Spinal cord (tissue), 10 donors: ENCODE data around the gene MKX. TPM values are rescaled to one million over a fixed set of nuclear protein-coding genes. Genes with fewer than 3 reads are reported as not detected.

Source experiments
- DNase-seq, 6 donors: peaks; one replicate each; pipeline versions ENCODE4 v3.0.0 to v3.0.0-alpha.2; 2013 to 2015; ENCODE audit warnings: low spot score in 6 of 6, low read depth in 4 of 6
- H3K27ac ChIP-seq: one replicate; pipeline ENCODE4 v1.5.1; 2013; ENCODE audit warnings: low read depth, low read length, control low read depth
- H3K27me3 ChIP-seq: one replicate; pipeline ENCODE4 v1.6.1; 2013; ENCODE audit warnings: low read length; ENCODE audit not compliant: control insufficient read depth, insufficient read depth
- H3K36me3 ChIP-seq: one replicate; pipeline ENCODE4 v1.6.1; 2013; ENCODE audit warnings: low read length; ENCODE audit not compliant: control insufficient read depth, insufficient read depth
- H3K4me1 ChIP-seq: one replicate; pipeline ENCODE4 v1.6.1; 2013; ENCODE audit warnings: low read length; ENCODE audit not compliant: control insufficient read depth, insufficient read depth
- H3K4me3 ChIP-seq: one replicate; pipeline ENCODE4 v1.5.1; 2013; ENCODE audit warnings: low read depth, low read length, control low read depth
- H3K9me3 ChIP-seq: one replicate; pipeline ENCODE4 v1.6.1; 2013; ENCODE audit warnings: low read length; ENCODE audit not compliant: control insufficient read depth, insufficient read depth
- WGBS: methylation state at CpG from one replicate; pipeline ENCODE4 v1.1.5; 2013; ENCODE audit warnings: missing lambda C conversion rate; ENCODE audit not compliant: insufficient coverage; 5-methylcytosine and 5-hydroxymethylcytosine counted together
- polyA plus RNA-seq, 2 donors: library from polyadenylated mRNA; unstranded; fragments of 120-200 nt; gene quantifications; one replicate each; pipeline ENCODE4 v1.2.1, GENCODE V29; 2013; ENCODE audit not compliant: insufficient read length in 2 of 2
- total RNA-seq, 2 donors: library from RNA; depleted of rRNA in 1 of 2; stranded (reverse); fragments of 120-200 nt in 1 of 2; fragments of >200 nt in 1 of 2; gene quantifications; one replicate each; pipeline versions ENCODE4 v1.2.3 to v1.2.4, GENCODE V29; 2013 to 2014
- donor health status: healthy.

The MKX gene
- total and polyA plus RNA-seq, 4 donors, result 2.3 to 6.6 (median 3.0) TPM

DNA sequence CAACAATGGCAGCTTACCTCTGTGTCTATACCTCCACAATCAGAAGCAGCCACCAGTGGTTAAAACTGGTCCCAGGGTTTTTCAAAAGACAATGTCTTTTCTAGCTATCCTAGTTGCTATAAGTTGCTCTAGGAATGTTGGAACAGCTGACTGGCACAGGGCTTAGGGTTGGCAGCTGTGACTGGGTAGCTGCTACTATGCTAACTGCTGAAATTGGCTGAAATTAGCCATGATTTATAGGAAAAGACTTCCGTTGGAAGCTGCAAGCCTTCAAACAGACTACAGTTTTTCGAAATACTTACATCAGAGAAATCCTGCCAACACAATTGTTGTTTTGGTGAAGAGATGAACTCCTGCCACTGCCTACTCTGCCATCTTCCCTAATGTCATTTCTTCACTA, 102.3 kb downstream of the MKX start:
- Histone ChIP-seq H3K27me3 (no peaks in the 10 kb centered on the region), H3K4me3 (no peak overlapping the region), H3K9me3 (no peaks in the 10 kb centered on the region), H3K36me3 (no peaks in the 10 kb centered on the region), H3K27ac (no peak overlapping the region), H3K4me1 (no peaks in the 10 kb centered on the region)
- DNase-seq, result peak in 2 of 6 donors; percentile 57 to 64
- no CpG with 5 or more reads among the region's 2 CpGs for WGBS

DNA sequence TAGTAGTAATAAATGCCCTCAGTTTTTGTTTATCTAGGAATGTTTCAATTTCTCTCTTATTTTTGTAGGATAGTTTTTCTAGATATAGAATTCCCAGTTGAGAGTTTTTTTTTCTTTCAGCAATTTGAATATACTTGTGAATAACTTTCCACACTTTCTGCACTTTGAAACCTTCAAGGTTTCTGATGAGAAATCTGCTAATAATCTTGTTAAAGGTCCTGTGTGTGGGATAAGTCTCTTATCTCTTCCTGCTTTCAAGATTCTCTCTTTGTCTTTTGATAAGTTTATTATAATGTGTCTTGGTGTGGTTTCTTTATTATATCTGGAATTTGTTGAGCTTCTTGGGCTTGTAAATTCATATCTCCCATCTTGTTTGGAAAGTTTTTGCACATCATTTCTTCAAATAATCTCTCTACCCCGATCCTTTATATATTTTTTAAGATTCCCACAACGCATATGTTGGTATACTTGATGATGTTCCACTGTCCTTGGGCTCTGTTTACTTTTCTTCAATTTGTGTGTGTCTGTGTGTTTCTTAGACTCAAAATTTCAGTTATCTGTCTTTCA, 103.5 kb downstream of the MKX start:
- Histone ChIP-seq H3K9me3 (no peaks in the 10 kb centered on the region), H3K27me3 (no peaks in the 10 kb centered on the region), H3K36me3 (no peaks in the 10 kb centered on the region), H3K4me3 (no peak overlapping the region), H3K4me1 (no peaks in the 10 kb centered on the region), H3K27ac (no peak overlapping the region)
- WGBS, result no CpG with 5 or more reads among the region's 2 CpGs
- no peak for DNase-seq

GRCh38 chr10:27638071-27638750, 107.4 kb downstream of the MKX start:
- H3K9me3 ChIP-seq, result no peaks in the 10 kb centered on the region
- no peak overlapping the region for H3K27ac ChIP-seq
- DNase-seq, result no peak
- WGBS, result 81% methylated on average over 3 of the region's 3 CpGs
- no peaks in the 10 kb centered on the region for H3K36me3 ChIP-seq
- no peaks in the 10 kb centered on the region for H3K27me3 ChIP-seq
- H3K4me3 ChIP-seq, result no peak overlapping the region
- no peaks in the 10 kb centered on the region for H3K4me1 ChIP-seq

DNA sequence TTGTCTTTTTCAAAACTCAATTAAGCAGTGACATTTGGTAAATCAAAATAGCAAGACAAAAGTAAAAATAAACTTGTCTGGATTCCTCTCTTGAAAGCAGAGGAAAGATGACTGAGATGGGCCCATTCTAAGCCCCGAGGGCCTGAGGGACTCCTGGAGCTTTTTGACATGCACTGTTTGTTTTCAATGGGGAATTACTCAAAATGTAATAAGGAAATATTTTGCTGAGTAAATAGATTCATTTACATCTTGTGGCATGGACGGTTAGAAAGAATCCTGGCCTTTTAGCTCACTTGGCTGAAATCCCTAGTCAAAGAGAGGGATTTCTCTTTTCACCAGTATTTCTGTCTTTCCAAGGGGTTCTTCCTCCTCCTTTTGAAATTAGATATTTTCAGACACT, 108.0 kb downstream of the MKX start:
- 44% methylated on average over 1 of the region's 2 CpGs for WGBS

GRCh38 chr10:27636816-27637215, 108.8 kb downstream of the MKX start:
- Histone ChIP-seq H3K36me3 (no peaks in the 10 kb centered on the region), H3K27ac (no peak overlapping the region), H3K9me3 (no peaks in the 10 kb centered on the region), H3K4me1 (no peaks in the 10 kb centered on the region), H3K4me3 (no peak overlapping the region), H3K27me3 (no peaks in the 10 kb centered on the region)
- no peak for DNase-seq
- WGBS, result no CpG with 5 or more reads among the region's 1 CpG

More for the DNA sequence above, 108.0 kb downstream of the MKX start:
- Histone ChIP-seq H3K9me3 (no peaks in the 10 kb centered on the region), H3K4me1 (no peaks in the 10 kb centered on the region), H3K27me3 (no peaks in the 10 kb centered on the region), H3K27ac (no peak overlapping the region), H3K4me3 (no peak overlapping the region), H3K36me3 (no peaks in the 10 kb centered on the region)
- DNase-seq, result no peak

GRCh38 chr10:27635699-27636270, 109.8 kb downstream of the MKX start:
- Histone ChIP-seq H3K27ac (no peak overlapping the region), H3K36me3 (no peaks in the 10 kb centered on the region), H3K27me3 (no peaks in the 10 kb centered on the region), H3K4me1 (no peaks in the 10 kb centered on the region), H3K4me3 (no peak overlapping the region), H3K9me3 (no peaks in the 10 kb centered on the region)
- DNase-seq, result no peak
- WGBS, result no CpG with 5 or more reads among the region's 2 CpGs

DNA sequence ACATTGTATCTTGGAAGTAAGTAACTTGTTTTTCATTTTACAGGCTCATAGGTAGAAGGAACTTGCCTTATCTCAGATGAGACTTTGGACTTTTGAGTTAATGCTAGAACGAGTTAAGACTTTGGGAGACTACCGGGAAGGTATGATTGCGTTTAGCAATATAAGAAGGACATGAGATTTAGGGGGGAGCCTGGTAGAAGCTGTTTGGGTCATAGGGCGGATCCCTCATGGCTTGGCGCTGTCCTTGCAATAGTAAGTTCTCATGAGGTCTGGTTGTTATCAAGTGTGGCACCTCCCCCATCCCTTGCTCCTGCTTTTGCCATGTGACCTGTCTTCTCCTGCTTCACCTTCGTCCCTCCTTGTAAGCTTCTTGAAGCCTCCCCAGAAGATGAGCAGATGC, 110.3 kb downstream of the MKX start:
- H3K27me3 ChIP-seq, result no peaks in the 10 kb centered on the region
- H3K4me3 ChIP-seq, result no peak overlapping the region
- H3K4me1 ChIP-seq, result no peaks in the 10 kb centered on the region
- DNase-seq, result no peak
- no peak overlapping the region for H3K27ac ChIP-seq
- H3K36me3 ChIP-seq, result no peaks in the 10 kb centered on the region
- WGBS, result 98% methylated on average over 6 of the region's 6 CpGs
- H3K9me3 ChIP-seq, result no peaks in the 10 kb centered on the region

DNA sequence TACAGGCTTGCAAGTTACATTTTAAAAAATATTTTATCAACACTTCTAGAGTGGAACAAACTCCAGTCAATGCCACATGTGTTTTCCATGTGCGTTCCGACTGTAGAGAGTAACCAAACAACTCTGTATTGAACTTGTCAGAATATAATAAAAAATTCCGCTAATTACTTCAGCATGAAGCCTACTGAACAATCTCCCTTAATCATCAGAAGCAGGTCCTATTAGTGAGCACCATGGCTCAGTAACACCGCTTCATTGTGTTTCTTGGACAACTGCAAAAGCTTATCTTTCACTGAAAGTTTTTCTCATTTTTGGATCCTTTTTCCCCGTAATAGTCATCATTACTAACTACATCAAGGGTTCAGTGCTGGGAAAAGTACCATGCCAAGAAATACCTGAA, 117.0 kb downstream of the MKX start:
- 79% methylated on average over 3 of the region's 5 CpGs for WGBS
- no peak for DNase-seq

DNA sequence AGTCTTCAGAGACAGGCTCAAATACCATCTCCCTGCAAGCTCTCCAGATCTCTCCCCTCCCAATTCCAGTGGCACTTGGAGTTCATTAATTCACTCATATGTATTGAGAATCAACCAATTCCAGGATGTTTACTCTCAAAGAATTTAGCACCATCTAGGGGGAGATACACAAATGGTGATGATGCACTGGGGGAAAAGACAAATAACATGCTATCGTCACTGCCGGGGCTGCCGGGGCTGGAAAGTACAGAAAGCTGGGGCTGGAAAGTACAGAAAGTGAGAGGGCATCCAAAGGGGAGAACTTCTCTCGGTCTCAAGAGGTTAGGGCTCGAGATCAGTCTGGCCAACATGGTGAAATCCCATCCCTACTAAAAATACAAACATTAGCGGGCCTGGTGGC, 118.7 kb downstream of the MKX start:
- Histone ChIP-seq H3K4me1 (peaks cover 14% of the 10 kb centered on the region), H3K36me3 (no peaks in the 10 kb centered on the region), H3K9me3 (no peaks in the 10 kb centered on the region), H3K27me3 (peaks cover 7% of the 10 kb centered on the region), H3K4me3 (no peak overlapping the region), H3K27ac (no peak overlapping the region)
- peak in 1 of 6 donors; percentile 26 for DNase-seq
- 89% methylated on average over 4 of the region's 6 CpGs for WGBS

More for the DNA sequence above, 117.0 kb downstream of the MKX start:
- H3K4me3 ChIP-seq, result no peak overlapping the region
- no peaks in the 10 kb centered on the region for H3K36me3 ChIP-seq
- H3K27ac ChIP-seq, result no peak overlapping the region
- H3K4me1 ChIP-seq, result peaks cover 14% of the 10 kb centered on the region
- no peaks in the 10 kb centered on the region for H3K9me3 ChIP-seq
- peaks cover 7% of the 10 kb centered on the region for H3K27me3 ChIP-seq
